Ectodermal cell (in vitro differentiated cells): ENCODE measurements around the gene PRR15L.

ENCODE experiments used
- H3K27ac ChIP-seq: 2 replicates; pipeline ENCODE4 v1.7.0; 2013; ENCODE audit warnings: mild to moderate bottlenecking, low read depth, low read length; ENCODE audit not compliant: insufficient read depth, poor library complexity, severe bottlenecking
- H3K27me3 ChIP-seq: 2 replicates; pipeline ENCODE4 v1.7.0; 2013; ENCODE audit warnings: mild to moderate bottlenecking, low read length; ENCODE audit not compliant: insufficient read depth, control insufficient read depth, poor library complexity, severe bottlenecking
- H3K36me3 ChIP-seq: one replicate; pipeline ENCODE4 v1.7.0; 2013; ENCODE audit warnings: low read length; ENCODE audit not compliant: control insufficient read depth, insufficient read depth
- H3K4me1 ChIP-seq: one replicate; pipeline ENCODE4 v1.7.0; 2013; ENCODE audit warnings: low read length; ENCODE audit not compliant: control insufficient read depth, insufficient read depth
- H3K4me3 ChIP-seq: 2 replicates; pipeline ENCODE4 v1.7.0; 2013; ENCODE audit warnings: low read depth, low read length, control low read depth; ENCODE audit not compliant: insufficient read depth
- H3K9me3 ChIP-seq: 2 replicates; pipeline ENCODE4 v1.7.0; 2013; ENCODE audit warnings: mild to moderate bottlenecking, low read length, moderate library complexity; ENCODE audit not compliant: control insufficient read depth
- WGBS, 2 experiments: methylation state at CpG; one replicate each; pipeline ENCODE4 v1.1.7; 2013; ENCODE audit warnings: missing lambda C conversion rate in 2 of 2; 5-methylcytosine and 5-hydroxymethylcytosine counted together

PRR15L gene

GRCh38 chr17:47998044-47998443 lies 40.4 kb upstream of the PRR15L start:
- WGBS, 2 experiments = 93 to 94% methylated on average over 7 of the region's 7 CpGs
- Histone ChIP-seq H3K4me1 (peaks cover 57% of the 10 kb centered on the region), H3K9me3 (no peaks in the 10 kb centered on the region), H3K4me3 (no peak overlapping the region), H3K36me3 (no peaks in the 10 kb centered on the region), H3K27me3 (no peaks in the 10 kb centered on the region), H3K27ac (no peak overlapping the region)

GRCh38 chr17:47997586-47997985 lies 39.9 kb upstream of the PRR15L start:
- H3K36me3 ChIP-seq = no peaks in the 10 kb centered on the region
- WGBS, 2 experiments = 93 to 94% methylated on average over 7 of the region's 7 CpGs
- H3K27me3 ChIP-seq = no peaks in the 10 kb centered on the region
- H3K9me3 ChIP-seq = no peaks in the 10 kb centered on the region
- H3K4me3 ChIP-seq = no peak overlapping the region
- H3K27ac ChIP-seq = no peak overlapping the region
- H3K4me1 ChIP-seq = peaks cover 57% of the 10 kb centered on the region

GRCh38 chr17:47996201-47996600 lies 38.5 kb upstream of the PRR15L start:
- Histone ChIP-seq H3K4me3 (no peak overlapping the region), H3K9me3 (no peaks in the 10 kb centered on the region), H3K36me3 (no peaks in the 10 kb centered on the region), H3K27me3 (no peaks in the 10 kb centered on the region), H3K4me1 (peaks cover 55% of the 10 kb centered on the region), H3K27ac (peak overlapping the region; percentile 84)
- 82 to 86% methylated on average over 9 of the region's 9 CpGs for WGBS, 2 experiments

- no peaks in the 10 kb centered on the region for H3K27me3 ChIP-seq
- peaks cover 61% of the 10 kb centered on the region for H3K4me1 ChIP-seq
- 21 to 22% methylated on average over 13 of the region's 13 CpGs for WGBS, 2 experiments
- H3K27ac ChIP-seq = peak overlapping the region; percentile 84
- no peaks in the 10 kb centered on the region for H3K36me3 ChIP-seq
- H3K4me3 ChIP-seq = no peak overlapping the region
- H3K9me3 ChIP-seq = no peaks in the 10 kb centered on the region
Measured at GRCh38 chr17:47995241-47995935, 37.7 kb upstream of the PRR15L start.

- Histone ChIP-seq H3K4me3 (no peak overlapping the region), H3K36me3 (no peaks in the 10 kb centered on the region), H3K4me1 (peaks cover 63% of the 10 kb centered on the region), H3K9me3 (no peaks in the 10 kb centered on the region), H3K27ac (peak overlapping the region; percentile 84), H3K27me3 (no peaks in the 10 kb centered on the region)
- WGBS, 2 experiments = 80 to 88% methylated on average over 4 of the region's 4 CpGs
Measured at GRCh38 chr17:47994724-47995123, 37.0 kb upstream of the PRR15L start.

- H3K9me3 ChIP-seq = no peaks in the 10 kb centered on the region
- WGBS, 2 experiments = 91% methylated on average over 5 of the region's 5 CpGs
- no peaks in the 10 kb centered on the region for H3K27me3 ChIP-seq
- H3K27ac ChIP-seq = no peak overlapping the region
- peaks cover 69% of the 10 kb centered on the region for H3K4me1 ChIP-seq
- H3K36me3 ChIP-seq = no peaks in the 10 kb centered on the region
- no peak overlapping the region for H3K4me3 ChIP-seq
Measured at GRCh38 chr17:47993964-47994363, 36.3 kb upstream of the PRR15L start.

GRCh38 chr17:47993031-47993564 lies 35.4 kb upstream of the PRR15L start:
- Histone ChIP-seq H3K4me3 (no peak overlapping the region), H3K36me3 (no peaks in the 10 kb centered on the region), H3K27ac (no peak overlapping the region), H3K9me3 (no peaks in the 10 kb centered on the region), H3K27me3 (no peaks in the 10 kb centered on the region), H3K4me1 (peaks cover 77% of the 10 kb centered on the region)
- WGBS, 2 experiments = 77 to 79% methylated on average over 9 of the region's 9 CpGs

- 87 to 89% methylated on average over 4 of the region's 4 CpGs for WGBS, 2 experiments
- H3K27ac ChIP-seq = peak overlapping the region; percentile 92
- H3K4me3 ChIP-seq = no peak overlapping the region
- H3K9me3 ChIP-seq = no peaks in the 10 kb centered on the region
- no peaks in the 10 kb centered on the region for H3K36me3 ChIP-seq
- peaks cover 81% of the 10 kb centered on the region for H3K4me1 ChIP-seq
- no peaks in the 10 kb centered on the region for H3K27me3 ChIP-seq
Measured at GRCh38 chr17:47992216-47992615, 34.5 kb upstream of the PRR15L start.

- Histone ChIP-seq H3K36me3 (no peaks in the 10 kb centered on the region), H3K4me1 (peaks cover 85% of the 10 kb centered on the region), H3K27me3 (no peaks in the 10 kb centered on the region), H3K4me3 (no peak overlapping the region), H3K9me3 (no peaks in the 10 kb centered on the region), H3K27ac (peak overlapping the region; percentile 92)
- 1% methylated on average over 14 of the region's 14 CpGs for WGBS, 2 experiments
Measured at GRCh38 chr17:47990962-47991731, 33.5 kb upstream of the PRR15L start.

- 100% methylated on average over 1 of the region's 1 CpG; no CpG with 5 or more reads in 1 of the 2 experiments for WGBS, 2 experiments
- Histone ChIP-seq H3K4me1 (peaks cover 73% of the 10 kb centered on the region), H3K27me3 (no peaks in the 10 kb centered on the region), H3K9me3 (no peaks in the 10 kb centered on the region), H3K36me3 (no peaks in the 10 kb centered on the region), H3K27ac (no peak overlapping the region), H3K4me3 (no peak overlapping the region)
Measured at GRCh38 chr17:47989700-47990099, 32.0 kb upstream of the PRR15L start.
